H9 (cell line): Measurements from ENCODE around the gene TNFRSF17. TPM values are rescaled to one million over a fixed set of nuclear protein-coding genes. Genes with fewer than 3 reads are reported as not detected.

Experiments
- DNase-seq: peaks from one replicate; pipeline ENCODE4 v3.0.0-alpha.2; 2017
- H2AFZ ChIP-seq: one replicate; pipeline ENCODE4 v1.6.1; 2013; ENCODE audit warnings: mild to moderate bottlenecking, low read length, control low read depth, moderate library complexity
- H2AK5ac ChIP-seq: 2 replicates; pipeline ENCODE4 v1.6.1; 2013; ENCODE audit warnings: low read length, control low read depth, mixed read lengths; ENCODE audit not compliant: insufficient read length
- H2BK120ac ChIP-seq: one replicate; pipeline ENCODE4 v1.6.1; 2013; ENCODE audit warnings: low read depth, mild to moderate bottlenecking, low read length, control low read depth, inconsistent platforms; ENCODE audit not compliant: poor library complexity, severe bottlenecking
- H2BK12ac ChIP-seq: 2 replicates; pipeline ENCODE4 v1.6.1; 2013; ENCODE audit warnings: low read length, control low read depth, mixed read lengths, low read depth; ENCODE audit not compliant: insufficient read length
- H2BK15ac ChIP-seq: 2 replicates; pipeline ENCODE4 v1.6.1; 2013; ENCODE audit warnings: low read depth, low read length, control low read depth
- H2BK20ac ChIP-seq: one replicate; pipeline ENCODE4 v1.6.1; 2013; ENCODE audit warnings: low read depth, mild to moderate bottlenecking, low read length, control low read depth, inconsistent platforms; ENCODE audit not compliant: poor library complexity, severe bottlenecking
- H2BK5ac ChIP-seq: 2 replicates; pipeline ENCODE4 v1.6.1; 2013; ENCODE audit warnings: low read length, control low read depth, mixed read lengths; ENCODE audit not compliant: insufficient read length
- H3K14ac ChIP-seq: 2 replicates; pipeline ENCODE4 v1.6.1; 2013; ENCODE audit warnings: low read length, control low read depth; ENCODE audit not compliant: insufficient read depth
- H3K18ac ChIP-seq: 2 replicates; pipeline ENCODE4 v1.6.1; 2013; ENCODE audit warnings: low read depth, mild to moderate bottlenecking, mixed read lengths, low read length, control low read depth; ENCODE audit not compliant: insufficient read length
- H3K23ac ChIP-seq: 2 replicates; pipeline ENCODE4 v1.6.1; 2013; ENCODE audit warnings: low read length, control low read depth, mixed read lengths, low read depth; ENCODE audit not compliant: insufficient read length
- H3K23me2 ChIP-seq: 2 replicates; pipeline ENCODE4 v1.6.1; 2013; ENCODE audit warnings: low read depth, mild to moderate bottlenecking, mixed read lengths, low read length, control low read depth; ENCODE audit not compliant: insufficient read length, poor library complexity, severe bottlenecking
- H3K27ac ChIP-seq: 2 replicates; pipeline ENCODE4 v1.5.1; 2013; ENCODE audit warnings: low read length, control low read depth, mixed read lengths, low read depth; ENCODE audit not compliant: insufficient read length
- H3K27me3 ChIP-seq: 2 replicates; pipeline ENCODE4 v1.6.1; 2013; ENCODE audit warnings: low read length, control low read depth, inconsistent platforms; ENCODE audit not compliant: insufficient read depth
- H3K4ac ChIP-seq: 2 replicates; pipeline ENCODE4 v1.6.1; 2013; ENCODE audit warnings: low read depth, mild to moderate bottlenecking, control low read depth, inconsistent platforms, low read length, moderate library complexity
- H3K4me1 ChIP-seq: 2 replicates; pipeline ENCODE4 v1.6.1; 2013; ENCODE audit warnings: low read length, control low read depth, inconsistent platforms; ENCODE audit not compliant: insufficient read depth
- H3K4me2 ChIP-seq: 2 replicates; pipeline ENCODE4 v1.6.1; 2013; ENCODE audit warnings: low read length, control low read depth, mixed read lengths; ENCODE audit not compliant: insufficient read length, insufficient read depth
- H3K56ac ChIP-seq: 2 replicates; pipeline ENCODE4 v1.6.1; 2013; ENCODE audit warnings: low read depth, mild to moderate bottlenecking, mixed read lengths, low read length, control low read depth; ENCODE audit not compliant: insufficient read length
- H3K79me1 ChIP-seq: 2 replicates; pipeline ENCODE4 v1.6.1; 2013; ENCODE audit warnings: low read depth, mild to moderate bottlenecking, moderate library complexity, low read length, control low read depth, inconsistent platforms; ENCODE audit not compliant: insufficient read depth, poor library complexity, severe bottlenecking
- H3K79me2 ChIP-seq: 2 replicates; pipeline ENCODE4 v1.6.1; 2013; ENCODE audit warnings: low read length, control low read depth, inconsistent platforms; ENCODE audit not compliant: insufficient read depth
- H3K9ac ChIP-seq: 2 replicates; pipeline ENCODE4 v1.6.1; 2013; ENCODE audit warnings: low read length, control low read depth, mixed read lengths; ENCODE audit not compliant: insufficient read length; ENCODE audit errors: extremely low read depth
- H3K9me3 ChIP-seq: one replicate; pipeline ENCODE4 v1.6.1; 2013; ENCODE audit warnings: low read depth, low read length, inconsistent platforms; ENCODE audit not compliant: control insufficient read depth
- H3T11ph ChIP-seq: one replicate; pipeline ENCODE4 v1.6.1; 2013; ENCODE audit warnings: mild to moderate bottlenecking, low read length, control low read depth, inconsistent platforms
- H4K20me1 ChIP-seq: one replicate; pipeline ENCODE4 v1.6.1; 2013; ENCODE audit not compliant: control insufficient read depth, insufficient read length, insufficient read depth
- H4K5ac ChIP-seq: 2 replicates; pipeline ENCODE4 v1.6.1; 2013; ENCODE audit warnings: low read depth, mild to moderate bottlenecking, mixed read lengths, low read length, control low read depth; ENCODE audit not compliant: insufficient read length
- H4K8ac ChIP-seq: replicated peaks from 2 replicates; pipeline ENCODE4 v1.6.1; 2013; ENCODE audit warnings: low read length, control low read depth, mixed read lengths, low read depth; ENCODE audit not compliant: insufficient read length
- H4K91ac ChIP-seq: 2 replicates; pipeline ENCODE4 v1.6.1; 2013; ENCODE audit warnings: low read depth, mild to moderate bottlenecking, moderate library complexity, mixed read lengths, low read length, control low read depth; ENCODE audit not compliant: insufficient read length
- H3K27ac Mint-ChIP-seq, 3 experiments: 2 replicates in 2 of 3; 3 replicates in 1 of 3; pipeline ENCODE4 v1.8.0; 2020 to 2021; ENCODE audit warnings: mixed read lengths in 3 of 3, mild to moderate bottlenecking in 1 of 3, moderate library complexity in 1 of 3
- H3K27me3 Mint-ChIP-seq: 2 replicates; pipeline ENCODE4 v1.8.0; 2021; ENCODE audit warnings: low read depth, mild to moderate bottlenecking, moderate library complexity, mixed read lengths
- H3K36me3 Mint-ChIP-seq, 3 experiments: 2 replicates in 2 of 3; 3 replicates in 1 of 3; pipeline ENCODE4 v1.8.0; 2020 to 2021; ENCODE audit warnings: low read depth in 3 of 3, mixed read lengths in 3 of 3; ENCODE audit not compliant: insufficient read depth in 1 of 3
- H3K4me1 Mint-ChIP-seq, 2 experiments: 2 replicates each; pipeline ENCODE4 v1.8.0; 2020; ENCODE audit warnings: mixed read lengths in 2 of 2
- H3K4me3 Mint-ChIP-seq, 2 experiments: 2 replicates in 1 of 2; 3 replicates in 1 of 2; pipeline ENCODE4 v1.8.0; 2020 to 2021; ENCODE audit warnings: mild to moderate bottlenecking in 2 of 2, mixed read lengths in 2 of 2, moderate library complexity in 1 of 2
- H3K9me3 Mint-ChIP-seq, 2 experiments: 2 replicates in 1 of 2; 3 replicates in 1 of 2; pipeline ENCODE4 v1.8.0; 2020; ENCODE audit warnings: mild to moderate bottlenecking in 2 of 2, mixed read lengths in 2 of 2, moderate library complexity in 1 of 2
- WGBS: extraction: QIAGEN DNeasy Blood & Tissue Kit; methylation state at CpG from one replicate; pipeline ENCODE4 v1.1.7; 2013; ENCODE audit warnings: missing lambda C conversion rate, low lambda C conversion rate, mixed read lengths; ENCODE audit not compliant: insufficient read length; ENCODE audit errors: extremely low coverage; 5-methylcytosine and 5-hydroxymethylcytosine counted together
- total RNA-seq: library from RNA; stranded (reverse); gene quantifications from 2 replicates; pipeline ENCODE4 v1.2.1, GENCODE V29; 2021
- TF ChIP-seq, protein P1 (sequence below): fragments of 200-600 bp; sonication (generic); conservative IDR thresholded peaks from 3 replicates; pipeline ENCODE4 v1.8.0; 2021; ENCODE audit warnings: antibody characterized with exemption, mild to moderate bottlenecking

Gene TNFRSF17
- total RNA-seq, 1 experiment from 2014 or later = not detected

DNA sequence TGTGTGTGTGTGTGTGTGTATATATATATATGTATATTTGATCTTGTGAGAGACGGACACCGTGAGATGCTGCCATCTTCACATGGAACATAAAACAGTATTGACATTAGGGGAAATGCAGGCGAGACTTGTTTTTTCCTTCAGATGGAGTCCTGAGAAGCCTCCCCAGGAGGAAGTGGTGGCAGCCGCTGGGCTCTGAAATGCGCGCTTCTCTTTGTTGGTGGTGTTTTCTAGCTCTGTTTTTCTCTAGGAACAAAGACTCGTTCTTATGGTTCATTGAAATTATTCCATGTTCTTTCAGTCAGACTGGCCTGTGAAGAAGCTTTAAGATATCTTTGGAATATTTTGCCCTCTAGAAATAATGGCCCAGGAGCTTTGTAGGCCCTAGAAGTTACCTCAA is 44.5 kb downstream of the TNFRSF17 start:
- Mint-ChIP-seq H3K9me3 (no peaks in the 10 kb centered on the region), H3K27ac (0 out of 7 replicates have a peak overlapping the region, but pooled peaks of 1 of the 3 experiments have one; percentile 17), H3K36me3 (no peaks in the 10 kb centered on the region), H3K4me1 (no peaks in the 10 kb centered on the region; a peak in 1 of 4 replicates), H3K27me3 (no peaks in the 10 kb centered on the region), H3K4me3 (no peak overlapping the region)
- no peaks in the 10 kb centered on the region for H3K79me1 ChIP-seq
- no peaks in the 10 kb centered on the region for H3K9me3 ChIP-seq
- H3K23ac ChIP-seq = no peak overlapping the region
- H2AK5ac ChIP-seq = no peak overlapping the region
- no peak overlapping the region for H2BK12ac ChIP-seq
- TF ChIP-seq, protein P1, sequence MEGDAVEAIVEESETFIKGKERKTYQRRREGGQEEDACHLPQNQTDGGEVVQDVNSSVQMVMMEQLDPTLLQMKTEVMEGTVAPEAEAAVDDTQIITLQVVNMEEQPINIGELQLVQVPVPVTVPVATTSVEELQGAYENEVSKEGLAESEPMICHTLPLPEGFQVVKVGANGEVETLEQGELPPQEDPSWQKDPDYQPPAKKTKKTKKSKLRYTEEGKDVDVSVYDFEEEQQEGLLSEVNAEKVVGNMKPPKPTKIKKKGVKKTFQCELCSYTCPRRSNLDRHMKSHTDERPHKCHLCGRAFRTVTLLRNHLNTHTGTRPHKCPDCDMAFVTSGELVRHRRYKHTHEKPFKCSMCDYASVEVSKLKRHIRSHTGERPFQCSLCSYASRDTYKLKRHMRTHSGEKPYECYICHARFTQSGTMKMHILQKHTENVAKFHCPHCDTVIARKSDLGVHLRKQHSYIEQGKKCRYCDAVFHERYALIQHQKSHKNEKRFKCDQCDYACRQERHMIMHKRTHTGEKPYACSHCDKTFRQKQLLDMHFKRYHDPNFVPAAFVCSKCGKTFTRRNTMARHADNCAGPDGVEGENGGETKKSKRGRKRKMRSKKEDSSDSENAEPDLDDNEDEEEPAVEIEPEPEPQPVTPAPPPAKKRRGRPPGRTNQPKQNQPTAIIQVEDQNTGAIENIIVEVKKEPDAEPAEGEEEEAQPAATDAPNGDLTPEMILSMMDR = no peak
- no peak for DNase-seq
- no peaks in the 10 kb centered on the region for H3K79me2 ChIP-seq
- H3K18ac ChIP-seq = no peak overlapping the region
- H2BK5ac ChIP-seq = no peak overlapping the region
- H3K14ac ChIP-seq = no peak overlapping the region
- H3T11ph ChIP-seq = no peak overlapping the region
- H4K5ac ChIP-seq = no peak overlapping the region
- no peak overlapping the region for H2AFZ ChIP-seq
- no peak overlapping the region for H4K8ac ChIP-seq
- H2BK20ac ChIP-seq = no peak overlapping the region
- no peaks in the 10 kb centered on the region for H3K27me3 ChIP-seq
- H3K23me2 ChIP-seq = peaks cover 3% of the 10 kb centered on the region
- no CpG with 5 or more reads among the region's 7 CpGs for WGBS
- no peaks in the 10 kb centered on the region for H4K20me1 ChIP-seq
- no peak overlapping the region for H3K9ac ChIP-seq
- H2BK15ac ChIP-seq = no peak overlapping the region
- no peak overlapping the region for H3K4ac ChIP-seq
- no peak overlapping the region for H3K56ac ChIP-seq
- H3K4me1 ChIP-seq = no peaks in the 10 kb centered on the region
- no peak overlapping the region for H3K27ac ChIP-seq
- no peak overlapping the region for H4K91ac ChIP-seq
- no peak overlapping the region for H3K4me2 ChIP-seq
- H2BK120ac ChIP-seq = no peak overlapping the region
